SK-N-SH (cell line): ENCODE data around the gene CEACAM19. TPM values are rescaled to one million over a fixed set of nuclear protein-coding genes. Genes with fewer than 3 reads are reported as not detected.

Experiments used
- CTCF ChIA-PET: fragments of 300-600, 350-600 bp; formaldehyde crosslinking; extraction: SDS; loops from one replicate; lab custom pipeline; 2021; lab: Yijun Ruan, JAX
- POLR2A ChIA-PET: fragments of 350-600 bp; sonication (Branson Sonifier 250); formaldehyde crosslinking; extraction: SDS; loops from one replicate; lab custom pipeline; 2020; ENCODE audit warnings: antibody characterized with exemption, inconsistent platforms; lab: Yijun Ruan, JAX
- DNase-seq: peaks from one replicate; pipeline ENCODE4 v3.0.0; 2012
- H2AFZ ChIP-seq: fragments of 200-600 bp; sonication (generic); 2 replicates; pipeline ENCODE4 v1.8.1; 2016; ENCODE audit warnings: antibody characterized with exemption, mild to moderate bottlenecking, low read depth
- H3F3A ChIP-seq: fragments of 200-600 bp; sonication (generic); replicated peaks from 2 replicates; pipeline ENCODE3; 2016; ENCODE audit warnings: antibody characterized with exemption, mild to moderate bottlenecking; ENCODE audit not compliant: insufficient read depth
- H3K27ac ChIP-seq, 2 experiments: fragments of 200-500 bp in 1 of 2; fragments of 200-600 bp in 1 of 2; sonication (Bioruptor generic) in 1 of 2; sonication (generic), shearing (Covaris generic) in 1 of 2; 2 replicates each; pipeline versions ENCODE4 v1.5.1 to v1.6.1; 2014 to 2016; ENCODE audit warnings: low read depth in 2 of 2, inconsistent platforms in 1 of 2, low read length in 1 of 2, mild to moderate bottlenecking in 1 of 2, mixed read lengths in 1 of 2
- H3K27me3 ChIP-seq: fragments of 200-600 bp; sonication (generic), shearing (Covaris generic); 2 replicates; pipeline ENCODE4 v1.6.1; 2016; ENCODE audit warnings: mixed run types; ENCODE audit not compliant: insufficient read depth
- H3K36me3 ChIP-seq, 2 experiments: fragments of 200-500 bp in 1 of 2; fragments of 200-600 bp in 1 of 2; sonication (Bioruptor generic) in 1 of 2; sonication (generic) in 1 of 2; replicated peaks in 1 of 2; 2 replicates each; pipeline versions ENCODE3 to v1.5.1; 2014 to 2016; ENCODE audit warnings: low read length in 1 of 2, mild to moderate bottlenecking in 1 of 2; ENCODE audit not compliant: insufficient read depth in 2 of 2, control insufficient read depth in 1 of 2
- H3K4me1 ChIP-seq, 2 experiments: fragments of 200-500 bp in 1 of 2; fragments of 200-600 bp in 1 of 2; sonication (Bioruptor generic) in 1 of 2; sonication (generic), shearing (Covaris generic) in 1 of 2; 2 replicates each; pipeline versions ENCODE4 v1.5.1 to v1.6.1; 2014 to 2016; ENCODE audit warnings: low read depth in 1 of 2, low read length in 1 of 2, mixed run types in 1 of 2; ENCODE audit not compliant: insufficient read depth in 2 of 2, control insufficient read depth in 1 of 2
- H3K4me2 ChIP-seq: fragments of 200-600 bp; sonication (generic), shearing (Covaris generic); 2 replicates; pipeline ENCODE4 v1.6.1; 2017; ENCODE audit warnings: mixed run types
- H3K4me3 ChIP-seq, 2 experiments: fragments of 200-500 bp in 1 of 2; fragments of 200-600 bp in 1 of 2; sonication (Bioruptor generic) in 1 of 2; sonication (generic), shearing (Covaris generic) in 1 of 2; 2 replicates each; pipeline versions ENCODE4 v1.5.1 to v1.8.1; 2014 to 2016; ENCODE audit warnings: low read depth in 2 of 2, inconsistent platforms in 1 of 2, low read length in 1 of 2, mild to moderate bottlenecking in 1 of 2, mixed read lengths in 1 of 2, moderate library complexity in 1 of 2
- H3K79me2 ChIP-seq: fragments of 200-600 bp; sonication (generic); 2 replicates; pipeline ENCODE4 v1.8.1; 2017; ENCODE audit warnings: mild to moderate bottlenecking; ENCODE audit not compliant: insufficient read depth
- H3K9ac ChIP-seq: fragments of 200-600 bp; sonication (generic); 2 replicates; pipeline ENCODE4 v1.6.1; 2017; ENCODE audit warnings: mixed run types
- H3K9me2 ChIP-seq: fragments of 200-600 bp; sonication (generic); 2 replicates; pipeline ENCODE4 v1.6.1; 2017; ENCODE audit warnings: mixed run types
- H3K9me3 ChIP-seq: fragments of 200-600 bp; sonication (generic); 2 replicates; pipeline ENCODE4 v1.6.1; 2017; ENCODE audit warnings: mixed run types, mild to moderate bottlenecking, moderate library complexity
- H4K20me1 ChIP-seq: fragments of 200-600 bp; sonication (generic); 2 replicates; pipeline ENCODE4 v1.6.1; 2017; ENCODE audit warnings: mild to moderate bottlenecking, mixed run types; ENCODE audit not compliant: insufficient read depth
- CHD2 ChIP-seq: fragments of 150-350 bp; IDR thresholded peaks from 2 replicates; pipeline ENCODE4 v1.6.1; 2018; ENCODE audit warnings: low read length; ENCODE audit not compliant: partially characterized antibody
- ELF1 ChIP-seq: IDR thresholded peaks from 2 replicates; pipeline ENCODE4 v1.4.0; 2012
- EZH2phosphoT487 ChIP-seq: fragments of 200-600 bp; sonication (generic); IDR thresholded peaks from 2 replicates; pipeline ENCODE4 v1.6.1; 2017; ENCODE audit warnings: low read depth, mixed run types, mild to moderate bottlenecking, antibody characterized with exemption, moderate library complexity, borderline replicate concordance
- FOSL2 ChIP-seq: IDR thresholded peaks from 2 replicates; pipeline ENCODE4 v1.4.0; 2012; ENCODE audit warnings: low read depth, mild to moderate bottlenecking, moderate library complexity, borderline replicate concordance
- FOXM1 ChIP-seq: IDR thresholded peaks from 2 replicates; pipeline ENCODE4 v1.4.0; 2012; ENCODE audit warnings: low read depth, mild to moderate bottlenecking
- GABPA ChIP-seq: IDR thresholded peaks from 2 replicates; pipeline ENCODE4 v1.4.0; 2012; ENCODE audit warnings: low read depth, mild to moderate bottlenecking
- MAX ChIP-seq: IDR thresholded peaks from 2 replicates; pipeline ENCODE4 v1.4.0; 2012; ENCODE audit warnings: low read depth
- MEF2A ChIP-seq: IDR thresholded peaks from 2 replicates; pipeline ENCODE4 v1.4.0; 2012; ENCODE audit warnings: low read depth, borderline replicate concordance
- MXI1 ChIP-seq: IDR thresholded peaks from 2 replicates; pipeline ENCODE4 v1.6.1; 2012; ENCODE audit warnings: mild to moderate bottlenecking, low read depth, low read length, improper control_type of control experiment
- NRF1 ChIP-seq: IDR thresholded peaks from 2 replicates; pipeline ENCODE4 v1.6.1; 2012; ENCODE audit warnings: low read depth, mild to moderate bottlenecking, low read length
- PBX3 ChIP-seq: IDR thresholded peaks from 2 replicates; pipeline ENCODE4; 2012
- POLR2AphosphoS5 ChIP-seq: IDR thresholded peaks from 2 replicates; pipeline ENCODE4 v1.6.1; 2012; ENCODE audit warnings: low read depth, low read length
- RAD21 ChIP-seq: IDR thresholded peaks from 2 replicates; pipeline ENCODE4 v1.6.1; 2012; ENCODE audit warnings: mild to moderate bottlenecking, low read length
- RCOR1 ChIP-seq: fragments of 150-350 bp; IDR thresholded peaks from 2 replicates; pipeline ENCODE4 v1.6.1; 2017; ENCODE audit warnings: antibody characterized with exemption, low read length
- REST ChIP-seq: IDR thresholded peaks from 2 replicates; pipeline ENCODE4 v1.6.1; 2012; ENCODE audit warnings: mild to moderate bottlenecking, low read depth, low read length, moderate library complexity
- RFX5 ChIP-seq: IDR thresholded peaks from 2 replicates; pipeline ENCODE4 v1.6.1; 2012; ENCODE audit warnings: mild to moderate bottlenecking, improper control_type of control experiment, low read length
- RXRA ChIP-seq: IDR thresholded peaks from 2 replicates; pipeline ENCODE4 v1.4.0; 2012; ENCODE audit warnings: low read depth, mild to moderate bottlenecking, borderline replicate concordance
- SIN3A ChIP-seq: IDR thresholded peaks from 2 replicates; pipeline ENCODE4 v1.6.1; 2012; ENCODE audit warnings: low read depth, mild to moderate bottlenecking, low read length, moderate library complexity, borderline replicate concordance
- TAF1 ChIP-seq: IDR thresholded peaks from 2 replicates; pipeline ENCODE4 v1.6.1; 2012; ENCODE audit warnings: low read depth, mild to moderate bottlenecking, low read length, moderate library complexity, borderline replicate concordance
- TCF12 ChIP-seq: IDR thresholded peaks from 2 replicates; pipeline ENCODE4 v1.4.0; 2012
- TEAD4 ChIP-seq: IDR thresholded peaks from 2 replicates; pipeline ENCODE4 v1.4.0; 2012; ENCODE audit warnings: mild to moderate bottlenecking, borderline replicate concordance; ENCODE audit not compliant: insufficient read depth
- USF2 ChIP-seq: fragments of 150-350 bp; IDR thresholded peaks from 2 replicates; pipeline ENCODE4 v1.6.1; 2017; ENCODE audit warnings: antibody characterized with exemption, low read length, low read depth, borderline replicate concordance
- YY1 ChIP-seq: IDR thresholded peaks from 2 replicates; pipeline ENCODE4 v1.4.0; 2012; ENCODE audit warnings: low read depth, mild to moderate bottlenecking
- ZBTB33 ChIP-seq: IDR thresholded peaks from 2 replicates; pipeline ENCODE4 v1.4.0; 2012; ENCODE audit warnings: low read depth, borderline replicate concordance
- WGBS: methylation state at CpG from one replicate; pipeline ENCODE4 v1.1.6; 2017; ENCODE audit warnings: low lambda C conversion rate; 5-methylcytosine and 5-hydroxymethylcytosine counted together
- polyA plus RNA-seq, 3 experiments: library from polyadenylated mRNA; depleted of rRNA; stranded (reverse); fragments of >200 nt; gene quantifications; 2 replicates each; pipeline ENCODE4 v1.2.3, GENCODE V29; 2012

The CEACAM19 gene
- polyA plus RNA-seq, 1 of the 3 experiments (the other 2 are of a cell fraction), result 2.0 TPM

- Histone ChIP-seq H3K9ac (peak overlapping the region; percentile 54; the same call in 1 of the 2 replicates), H4K20me1 (no peaks in the 10 kb centered on the region), H3K9me2 (no peaks in the 10 kb centered on the region), H3F3A (peaks cover 33% of the 10 kb centered on the region), H3K36me3 (no peaks in the 10 kb centered on the region), H3K4me1 (peaks cover 0 to 6% of the 10 kb centered on the region in 2 experiments; a peak in 1 of 4 replicates), H3K4me3 (no peak overlapping the region), H2AFZ (peak overlapping the region; percentile 24; the same call in 1 of the 2 replicates), H3K27ac (peak overlapping the region in 1 of 2 experiments; percentile 92; a peak in 2 of 4 replicates), H3K79me2 (no peaks in the 10 kb centered on the region), H3K4me2 (peak overlapping the region; percentile 47; the same call in 1 of the 2 replicates), H3K27me3 (no peaks in the 10 kb centered on the region), H3K9me3 (no peaks in the 10 kb centered on the region)
- 25% methylated on average over 25 of the region's 25 CpGs for WGBS
- no peak for DNase-seq
- CTCF ChIA-PET, result interaction anchor here (0.7 kb wide), 1 partner anchor 39 kb away, joined by 4 read pairs; no protein-coding TSS in a partner anchor
- POLR2A ChIA-PET, result no interaction called here
- TF ChIP-seq MAX, result peak; percentile 28
- TF ChIP-seq GABPA, result 0 out of 2 replicates have a peak, but pooled peaks have one; percentile 16
- TF ChIP-seq REST, result peak; percentile 20; the same call in 1 of the 2 replicates
- peak; percentile 61 for TF ChIP-seq TCF12
- peak; percentile 65; the same call in 1 of the 2 replicates for TF ChIP-seq POLR2AphosphoS5
- no peak for TF ChIP-seq CHD2
- TF ChIP-seq USF2, result no peak
- no peak for TF ChIP-seq ZBTB33
- no peak for TF ChIP-seq ELF1
- TF ChIP-seq NRF1, result no peak
- TF ChIP-seq RFX5, result no peak
- peak; percentile 77 for TF ChIP-seq FOSL2
- TF ChIP-seq RCOR1, result no peak
- TF ChIP-seq TAF1, result no peak; the same call in 1 of the 2 replicates
- no peak for TF ChIP-seq EZH2phosphoT487
- no peak for TF ChIP-seq RAD21
- no peak for TF ChIP-seq MEF2A
- no peak for TF ChIP-seq MXI1
- TF ChIP-seq RXRA, result peak; percentile 67; the same call in 1 of the 2 replicates
- TF ChIP-seq SIN3A, result 0 out of 2 replicates have a peak, but pooled peaks have one; percentile 45
- no peak for TF ChIP-seq TEAD4
- TF ChIP-seq PBX3, result peak; percentile 93
- no peak for TF ChIP-seq YY1
- no peak for TF ChIP-seq FOXM1
Measured at GRCh38 chr19:44684892-44685863, 13.9 kb downstream of the CEACAM19 start.
